ENCODE results near the gene MICALL2. TPM values are rescaled to one million over a fixed set of nuclear protein-coding genes. Genes with fewer than 3 reads are reported as not detected.

The MICALL2 gene
- total RNA-seq, 1 experiment from 2014 or later: 7.7 TPM

DNA sequence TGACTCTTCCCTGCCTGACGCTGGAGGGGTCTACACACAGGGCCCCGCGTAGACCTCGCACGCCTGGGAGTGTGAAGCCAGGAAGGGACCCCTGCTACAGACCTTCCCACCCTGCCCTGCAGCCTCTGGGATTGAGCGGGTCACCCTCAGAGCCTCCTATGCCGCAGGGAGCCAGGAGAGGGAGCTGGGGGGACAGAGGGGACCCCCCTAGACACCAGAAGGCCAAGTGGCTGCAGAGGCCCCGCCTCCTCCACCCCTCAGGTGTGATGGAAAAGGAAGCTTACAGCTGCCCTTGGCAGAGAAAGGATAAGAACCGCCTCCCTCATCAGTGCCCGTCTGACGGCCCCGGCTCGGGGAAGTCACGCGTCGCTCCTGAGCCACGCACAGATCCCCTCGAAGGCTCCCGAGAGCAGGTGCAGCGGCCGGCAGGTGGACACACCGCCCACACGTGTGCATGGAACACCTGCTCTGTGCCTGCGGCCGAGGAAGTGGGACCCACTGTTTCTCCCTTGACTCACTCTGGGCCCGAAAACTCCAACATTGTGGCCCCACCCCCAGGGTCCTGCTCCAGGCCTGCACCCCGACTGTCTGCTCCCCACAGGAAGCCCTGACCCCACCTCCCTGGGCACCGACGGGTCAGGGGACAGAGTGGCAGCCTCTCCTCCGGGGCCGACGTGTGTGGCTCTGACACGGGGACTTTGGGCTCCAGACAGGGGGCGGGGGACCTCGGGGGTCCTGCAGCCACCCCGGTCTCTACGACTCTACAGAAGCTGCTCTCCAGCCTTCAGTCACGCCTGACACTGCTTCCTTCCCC is 73.3 kb downstream of the MICALL2 start:
- Histone ChIP-seq H3K27ac (no peak overlapping the region), H3K27me3 (replicated peaks) (peaks cover 88% of the 10 kb centered on the region), H3K9me3 (replicated peaks) (no peaks in the 10 kb centered on the region; the same call in 1 of the 2 replicates), H3K4me1 (replicated peaks) (no peaks in the 10 kb centered on the region), H3K4me3 (no peak overlapping the region), H3K36me3 (no peaks in the 10 kb centered on the region)
- DNase-seq (ENCODE audit: low read depth in 1 of 2, low spot score in 2 of 2): no peak

- H3K9me3 ChIP-seq (replicated peaks): no peaks in the 10 kb centered on the region; the same call in 1 of the 2 replicates
- no peaks in the 10 kb centered on the region for H3K36me3 ChIP-seq
- DNase-seq (ENCODE audit: low read depth in 1 of 2, low spot score in 2 of 2): no peak
- no peak overlapping the region for H3K27ac ChIP-seq
- peaks cover 87% of the 10 kb centered on the region for H3K27me3 ChIP-seq (replicated peaks)
- no peaks in the 10 kb centered on the region for H3K4me1 ChIP-seq (replicated peaks)
- no peak overlapping the region for H3K4me3 ChIP-seq
Observed at GRCh38 chr7:1385086-1385808, 74.0 kb downstream of the MICALL2 start.

Other genes with a start within 250 kb of the MICALL2 start
- gene UNCX, start 226.6 kb downstream of the MICALL2 start, total RNA-seq (2014; rRNA removed; shearing (Covaris generic)): not detected in 2 replicates
- gene INTS1, start 44.9 kb upstream of the MICALL2 start, total RNA-seq (2014; rRNA removed; shearing (Covaris generic)): 34.9 and 36.8 TPM in 2 replicates
- 47.2 and 51.7 TPM in 2 replicates for gene MAFK, start 71.2 kb upstream of the MICALL2 start, total RNA-seq (2014; rRNA removed; shearing (Covaris generic))
- 1.8 and 3.2 TPM in 2 replicates for gene TMEM184A, start 96.7 kb upstream of the MICALL2 start, total RNA-seq (2014; rRNA removed; shearing (Covaris generic))
- 63.9 and 84.7 TPM in 2 replicates for gene PSMG3, start 110.6 kb upstream of the MICALL2 start, total RNA-seq (2014; rRNA removed; shearing (Covaris generic))
- gene ELFN1, start 210.8 kb upstream of the MICALL2 start, total RNA-seq (2014; rRNA removed; shearing (Covaris generic)): not detected in 2 replicates